Measurements from ENCODE around the gene PPIA.

DNA sequence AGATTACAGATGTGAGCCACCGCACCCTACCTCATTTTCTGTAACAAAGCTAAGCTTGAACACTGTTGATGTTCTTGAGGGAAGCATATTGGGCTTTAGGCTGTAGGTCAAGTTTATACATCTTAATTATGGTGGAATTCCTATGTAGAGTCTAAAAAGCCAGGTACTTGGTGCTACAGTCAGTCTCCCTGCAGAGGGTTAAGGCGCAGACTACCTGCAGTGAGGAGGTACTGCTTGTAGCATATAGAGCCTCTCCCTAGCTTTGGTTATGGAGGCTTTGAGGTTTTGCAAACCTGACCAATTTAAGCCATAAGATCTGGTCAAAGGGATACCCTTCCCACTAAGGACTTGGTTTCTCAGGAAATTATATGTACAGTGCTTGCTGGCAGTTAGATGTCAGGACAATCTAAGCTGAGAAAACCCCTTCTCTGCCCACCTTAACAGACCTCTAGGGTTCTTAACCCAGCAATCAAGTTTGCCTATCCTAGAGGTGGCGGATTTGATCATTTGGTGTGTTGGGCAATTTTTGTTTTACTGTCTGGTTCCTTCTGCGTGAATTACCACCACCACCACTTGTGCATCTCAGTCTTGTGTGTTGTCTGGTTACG is 6.0 kb downstream of the PPIA start:
- TF ChIP-seq, protein P1, sequence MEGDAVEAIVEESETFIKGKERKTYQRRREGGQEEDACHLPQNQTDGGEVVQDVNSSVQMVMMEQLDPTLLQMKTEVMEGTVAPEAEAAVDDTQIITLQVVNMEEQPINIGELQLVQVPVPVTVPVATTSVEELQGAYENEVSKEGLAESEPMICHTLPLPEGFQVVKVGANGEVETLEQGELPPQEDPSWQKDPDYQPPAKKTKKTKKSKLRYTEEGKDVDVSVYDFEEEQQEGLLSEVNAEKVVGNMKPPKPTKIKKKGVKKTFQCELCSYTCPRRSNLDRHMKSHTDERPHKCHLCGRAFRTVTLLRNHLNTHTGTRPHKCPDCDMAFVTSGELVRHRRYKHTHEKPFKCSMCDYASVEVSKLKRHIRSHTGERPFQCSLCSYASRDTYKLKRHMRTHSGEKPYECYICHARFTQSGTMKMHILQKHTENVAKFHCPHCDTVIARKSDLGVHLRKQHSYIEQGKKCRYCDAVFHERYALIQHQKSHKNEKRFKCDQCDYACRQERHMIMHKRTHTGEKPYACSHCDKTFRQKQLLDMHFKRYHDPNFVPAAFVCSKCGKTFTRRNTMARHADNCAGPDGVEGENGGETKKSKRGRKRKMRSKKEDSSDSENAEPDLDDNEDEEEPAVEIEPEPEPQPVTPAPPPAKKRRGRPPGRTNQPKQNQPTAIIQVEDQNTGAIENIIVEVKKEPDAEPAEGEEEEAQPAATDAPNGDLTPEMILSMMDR (IDR thresholded peaks at IDR 0.05; ENCODE audit: low read depth, low read length) = no peak
- TF ChIP-seq EZH2phosphoT487 (IDR thresholded peaks at IDR 0.05; ENCODE audit: low read depth) = no peak

Measured in OCI-LY3 (cell line).